Hepatocyte (in vitro differentiated cells): Measurements from ENCODE around the gene MEIOSIN. TPM values are rescaled to one million over a fixed set of nuclear protein-coding genes. Genes with fewer than 3 reads are reported as not detected.

Experiments used
- DNase-seq: peaks from one replicate; pipeline ENCODE4 v3.0.0-alpha.2; 2016; ENCODE audit warnings: low spot score
- H2AFZ ChIP-seq: fragments of 200-600 bp; sonication (generic); 2 replicates; pipeline ENCODE4 v1.6.0; 2016; ENCODE audit warnings: antibody characterized with exemption, mild to moderate bottlenecking
- H3K27ac ChIP-seq: fragments of 200-600 bp; sonication (generic); 2 replicates; pipeline ENCODE4 v1.5.1; 2016; ENCODE audit warnings: mild to moderate bottlenecking
- H3K27me3 ChIP-seq: fragments of 200-600 bp; sonication (generic); 2 replicates; pipeline ENCODE4 v1.6.1; 2016
- H3K36me3 ChIP-seq: fragments of 200-600 bp; sonication (generic); replicated peaks from 2 replicates; pipeline ENCODE4 v1.5.1; 2016; ENCODE audit warnings: low read depth; ENCODE audit not compliant: insufficient read depth
- H3K4me1 ChIP-seq: fragments of 200-600 bp; sonication (generic); 2 replicates; pipeline ENCODE4 v1.5.1; 2016; ENCODE audit warnings: mild to moderate bottlenecking, moderate library complexity; ENCODE audit not compliant: insufficient read depth
- H3K4me2 ChIP-seq: fragments of 200-600 bp; sonication (generic); 2 replicates; pipeline ENCODE4 v1.6.0; 2016
- H3K4me3 ChIP-seq: fragments of 200-600 bp; sonication (generic); 2 replicates; pipeline ENCODE4 v1.5.1; 2016; ENCODE audit warnings: mild to moderate bottlenecking
- H3K79me2 ChIP-seq: fragments of 200-600 bp; sonication (generic); 2 replicates; pipeline ENCODE4 v1.6.0; 2017; ENCODE audit warnings: mild to moderate bottlenecking
- H3K9me2 ChIP-seq: fragments of 200-600 bp; sonication (generic); replicated peaks from 2 replicates; pipeline ENCODE4 v1.6.0; 2017; ENCODE audit warnings: mild to moderate bottlenecking; ENCODE audit not compliant: insufficient read depth
- H3K9me3 ChIP-seq: fragments of 200-600 bp; sonication (generic); 2 replicates; pipeline ENCODE4 v1.5.1; 2016; ENCODE audit warnings: low read depth, mild to moderate bottlenecking
- H4K20me1 ChIP-seq: fragments of 200-600 bp; sonication (generic); 2 replicates; pipeline ENCODE4 v1.6.0; 2016; ENCODE audit warnings: mild to moderate bottlenecking; ENCODE audit not compliant: insufficient read depth, poor library complexity, severe bottlenecking
- CTCF ChIP-seq: fragments of 200-600 bp; sonication (generic); IDR thresholded peaks from 2 replicates; pipeline ENCODE4 v1.5.1; 2016; ENCODE audit warnings: antibody characterized with exemption, mild to moderate bottlenecking; ENCODE audit not compliant: poor library complexity
- EZH2 ChIP-seq: fragments of 200-600 bp; sonication (generic); IDR thresholded peaks from 2 replicates; pipeline ENCODE4 v1.6.1; 2016; ENCODE audit warnings: antibody characterized with exemption, mild to moderate bottlenecking, borderline replicate concordance
- EZH2phosphoT487 ChIP-seq: fragments of 200-600 bp; sonication (generic); IDR thresholded peaks from one replicate; pipeline ENCODE4 v1.6.1; 2018; ENCODE audit warnings: antibody characterized with exemption, mild to moderate bottlenecking, low read depth, moderate library complexity; ENCODE audit not compliant: unreplicated experiment, severe bottlenecking
- WGBS: methylation state at CpG from one replicate; pipeline ENCODE4 v1.1.6; 2016; ENCODE audit warnings: low lambda C conversion rate; ENCODE audit errors: missing lambda C conversion rate; 5-methylcytosine and 5-hydroxymethylcytosine counted together
- polyA plus RNA-seq: library from polyadenylated mRNA; unstranded; fragments of >200 nt; fragmentation: Nextera tagmentation; extraction: Ambion mirVana; gene quantifications from 2 replicates; pipeline ENCODE4 v1.2.1, GENCODE V29; 2016
- total RNA-seq: library from RNA; depleted of rRNA; stranded (reverse); fragments of >200 nt; gene quantifications from 2 replicates; pipeline ENCODE4 v1.2.3, GENCODE V29; 2014

MEIOSIN gene
- total and polyA plus RNA-seq, 2 experiments from 2014 or later, result not detected

- Histone ChIP-seq H3K79me2 (peaks cover 40% of the 10 kb centered on the region), H3K27ac (no peak overlapping the region), H3K36me3 (no peaks in the 10 kb centered on the region), H3K4me1 (no peaks in the 10 kb centered on the region), H2AFZ (no peak overlapping the region), H3K4me3 (no peak overlapping the region), H3K9me3 (no peaks in the 10 kb centered on the region), H3K27me3 (no peaks in the 10 kb centered on the region), H3K9me2 (no peaks in the 10 kb centered on the region), H4K20me1 (no peaks in the 10 kb centered on the region), H3K4me2 (no peak overlapping the region)
- no peak for DNase-seq
- TF ChIP-seq EZH2 (no peak), CTCF (no peak), EZH2phosphoT487 (no peak)
- 88% methylated on average over 10 of the region's 10 CpGs for WGBS
These were observed 22.7 kb upstream of the MEIOSIN start for GRCh38 chr19:45710356-45711130.

GRCh38 chr19:45711851-45712698 is 21.2 kb upstream of the MEIOSIN start:
- Histone ChIP-seq H3K27ac (no peak overlapping the region), H3K9me2 (no peaks in the 10 kb centered on the region), H3K79me2 (peaks cover 51% of the 10 kb centered on the region), H3K27me3 (no peaks in the 10 kb centered on the region), H2AFZ (no peak overlapping the region), H3K9me3 (no peaks in the 10 kb centered on the region), H3K4me2 (no peak overlapping the region), H3K36me3 (no peaks in the 10 kb centered on the region), H3K4me1 (peaks cover 4% of the 10 kb centered on the region), H3K4me3 (no peak overlapping the region), H4K20me1 (no peaks in the 10 kb centered on the region)
- no peak for TF ChIP-seq EZH2
- no peak for TF ChIP-seq CTCF
- TF ChIP-seq EZH2phosphoT487, result no peak
- DNase-seq, result no peak
- WGBS, result 98% methylated on average over 59 of the region's 76 CpGs

- Histone ChIP-seq H3K79me2 (peaks cover 51% of the 10 kb centered on the region), H3K4me1 (peaks cover 4% of the 10 kb centered on the region), H4K20me1 (no peaks in the 10 kb centered on the region), H3K36me3 (no peaks in the 10 kb centered on the region), H2AFZ (no peak overlapping the region), H3K4me2 (no peak overlapping the region), H3K9me2 (no peaks in the 10 kb centered on the region), H3K4me3 (no peak overlapping the region), H3K27ac (no peak overlapping the region), H3K9me3 (no peaks in the 10 kb centered on the region), H3K27me3 (no peaks in the 10 kb centered on the region)
- DNase-seq, result no peak
- WGBS, result 95% methylated on average over 20 of the region's 25 CpGs
- TF ChIP-seq EZH2 (no peak), CTCF (no peak), EZH2phosphoT487 (no peak)
These were observed 20.6 kb upstream of the MEIOSIN start for GRCh38 chr19:45712699-45713067.
